PC-3 (cell line): ENCODE measurements around the gene MLANA. TPM values are rescaled to one million over a fixed set of nuclear protein-coding genes. Genes with fewer than 3 reads are reported as not detected.

Experiments
- ATAC-seq: fragments of 200-7000 bp; cut with Tn5 transposase; 2 replicates; pipeline ENCODE4 v1.9.1; 2020; ENCODE audit warnings: mild to moderate bottlenecking, moderate library complexity
- BruUV-seq: library from RNA; stranded (reverse); fragments of 400-500 nt; replicated peaks from 2 replicates; lab custom pipeline; 2021; lab: Mats Ljungman, UMichigan
- CTCF ChIA-PET: fragments of 300-600 bp; sonication (Branson Sonifier 250); formaldehyde crosslinking; loops from one replicate; lab custom pipeline; 2022; ENCODE audit warnings: antibody characterized with exemption; lab: Charles Lee
- POLR2A ChIA-PET: fragments of 300-600 bp; sonication (Branson Sonifier 250); formaldehyde crosslinking; loops from one replicate; lab custom pipeline; 2022; ENCODE audit warnings: antibody characterized with exemption; ENCODE audit not compliant: unreplicated experiment; lab: Charles Lee
- DNase-seq: peaks from one replicate; pipeline ENCODE4 v3.0.0-alpha.2; 2015
- H2AFZ ChIP-seq: fragments of 300-600 bp; sonication (generic); 2 replicates; pipeline ENCODE4 v1.6.0; 2016; ENCODE audit warnings: antibody characterized with exemption, low read length
- H3F3A ChIP-seq: fragments of 300-600 bp; sonication (generic); one replicate; pipeline ENCODE4 v1.6.0; 2017; ENCODE audit warnings: antibody characterized with exemption, low read length, control low read depth, mild to moderate bottlenecking; ENCODE audit not compliant: unreplicated experiment
- H3K27ac ChIP-seq: fragments of 300-600 bp; sonication (generic); 2 replicates; pipeline ENCODE4 v1.5.1; 2016; ENCODE audit warnings: mild to moderate bottlenecking, low read length
- H3K27me3 ChIP-seq: fragments of 300-600 bp; sonication (generic); 2 replicates; pipeline ENCODE4 v1.6.1; 2016; ENCODE audit warnings: low read length, mixed read lengths
- H3K36me3 ChIP-seq: fragments of 300-600 bp; sonication (generic); 2 replicates; pipeline ENCODE4 v1.6.1; 2016; ENCODE audit warnings: low read depth, mixed run types, low read length, mixed read lengths
- H3K4me1 ChIP-seq: fragments of 300-600 bp; sonication (generic); 2 replicates; pipeline ENCODE4 v1.5.1; 2016; ENCODE audit warnings: low read length; ENCODE audit not compliant: insufficient read depth
- H3K4me2 ChIP-seq: fragments of 300-600 bp; sonication (generic); 2 replicates; pipeline ENCODE4 v1.6.0; 2016; ENCODE audit warnings: low read length
- H3K4me3 ChIP-seq: fragments of 300-600 bp; sonication (generic); 2 replicates; pipeline ENCODE4 v1.5.1; 2016; ENCODE audit warnings: mild to moderate bottlenecking, low read length, mixed read lengths
- H3K79me2 ChIP-seq: fragments of 300-600 bp; sonication (generic); 2 replicates; pipeline ENCODE4 v1.6.1; 2017; ENCODE audit warnings: low read length, mixed read lengths
- H3K9ac ChIP-seq: fragments of 300-600 bp; sonication (generic); 2 replicates; pipeline ENCODE4 v1.6.0; 2016; ENCODE audit warnings: mild to moderate bottlenecking, low read length
- H3K9me2 ChIP-seq: fragments of 300-600 bp; sonication (generic); replicated peaks from 2 replicates; pipeline ENCODE4 v1.6.1; 2016; ENCODE audit warnings: mixed run types, low read length, mixed read lengths
- H3K9me3 ChIP-seq: fragments of 300-600 bp; sonication (generic); 2 replicates; pipeline ENCODE4 v1.6.1; 2016; ENCODE audit warnings: low read length, mixed read lengths
- H4K20me1 ChIP-seq: fragments of 300-600 bp; sonication (generic); 2 replicates; pipeline ENCODE4 v1.6.1; 2016; ENCODE audit warnings: low read length, mixed read lengths
- EZH2 ChIP-seq: fragments of 300-600 bp; sonication (generic); IDR thresholded peaks from one replicate; pipeline ENCODE4 v1.6.1; 2017; ENCODE audit warnings: antibody characterized with exemption, mild to moderate bottlenecking, low read length; ENCODE audit not compliant: unreplicated experiment
- EZH2phosphoT487 ChIP-seq: fragments of 300-600 bp; sonication (generic); IDR thresholded peaks from 2 replicates; pipeline ENCODE4 v1.6.1; 2018; ENCODE audit warnings: mild to moderate bottlenecking, antibody characterized with exemption, low read length, borderline replicate concordance
- intact Hi-C: fragments of 100-400 bp; cut with micrococcal nuclease; formaldehyde crosslinking; loops from 2 replicates; pipeline ENCODE4 v1.9.0; 2023
- total RNA-seq: library from RNA; depleted of rRNA; stranded (reverse); fragments of >200 nt; gene quantifications from 2 replicates; pipeline ENCODE4 v1.2.3, GENCODE V29; 2014
- TF ChIP-seq, protein P1 (sequence below): fragments of 300-600 bp; sonication (generic); conservative IDR thresholded peaks from 2 replicates; pipeline ENCODE4 v1.5.1; 2017; ENCODE audit warnings: antibody characterized with exemption, low read depth, mild to moderate bottlenecking, low read length

MLANA gene
- total RNA-seq, 1 experiment from 2014 or later: not detected

- POLR2A ChIA-PET: no interaction called here
- Histone ChIP-seq H3K36me3 (no peaks in the 10 kb centered on the region), H3K9me2 (no peaks in the 10 kb centered on the region)
Observed at GRCh38 chr9:5899292-5899691, 8.6 kb downstream of the MLANA start.

GRCh38 chr9:5900622-5901021 lies 9.9 kb downstream of the MLANA start:
- Histone ChIP-seq H3K27ac (no peak overlapping the region), H3K36me3 (no peaks in the 10 kb centered on the region), H3K4me3 (no peak overlapping the region), H3K9ac (no peak overlapping the region), H3K79me2 (no peaks in the 10 kb centered on the region), H2AFZ (no peak overlapping the region), H3K4me1 (no peaks in the 10 kb centered on the region), H3F3A (no peaks in the 10 kb centered on the region), H3K27me3 (no peaks in the 10 kb centered on the region), H3K9me2 (no peaks in the 10 kb centered on the region), H4K20me1 (no peaks in the 10 kb centered on the region), H3K9me3 (no peaks in the 10 kb centered on the region), H3K4me2 (no peak overlapping the region)
- intact Hi-C loops: no loop called here
- TF ChIP-seq, protein P1, sequence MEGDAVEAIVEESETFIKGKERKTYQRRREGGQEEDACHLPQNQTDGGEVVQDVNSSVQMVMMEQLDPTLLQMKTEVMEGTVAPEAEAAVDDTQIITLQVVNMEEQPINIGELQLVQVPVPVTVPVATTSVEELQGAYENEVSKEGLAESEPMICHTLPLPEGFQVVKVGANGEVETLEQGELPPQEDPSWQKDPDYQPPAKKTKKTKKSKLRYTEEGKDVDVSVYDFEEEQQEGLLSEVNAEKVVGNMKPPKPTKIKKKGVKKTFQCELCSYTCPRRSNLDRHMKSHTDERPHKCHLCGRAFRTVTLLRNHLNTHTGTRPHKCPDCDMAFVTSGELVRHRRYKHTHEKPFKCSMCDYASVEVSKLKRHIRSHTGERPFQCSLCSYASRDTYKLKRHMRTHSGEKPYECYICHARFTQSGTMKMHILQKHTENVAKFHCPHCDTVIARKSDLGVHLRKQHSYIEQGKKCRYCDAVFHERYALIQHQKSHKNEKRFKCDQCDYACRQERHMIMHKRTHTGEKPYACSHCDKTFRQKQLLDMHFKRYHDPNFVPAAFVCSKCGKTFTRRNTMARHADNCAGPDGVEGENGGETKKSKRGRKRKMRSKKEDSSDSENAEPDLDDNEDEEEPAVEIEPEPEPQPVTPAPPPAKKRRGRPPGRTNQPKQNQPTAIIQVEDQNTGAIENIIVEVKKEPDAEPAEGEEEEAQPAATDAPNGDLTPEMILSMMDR: no peak
- TF ChIP-seq EZH2 (no peak), EZH2phosphoT487 (no peak)
- BruUV-seq: no TSS peak
- POLR2A ChIA-PET: no interaction called here
- ATAC-seq (no peak), DNase-seq (no peak)
- CTCF ChIA-PET: no interaction called here

More at GRCh38 chr9:5899292-5899691, 8.6 kb downstream of the MLANA start:
- Histone ChIP-seq H3F3A (no peaks in the 10 kb centered on the region), H3K79me2 (no peaks in the 10 kb centered on the region), H3K9me3 (no peaks in the 10 kb centered on the region), H3K27ac (no peak overlapping the region), H3K9ac (no peak overlapping the region), H3K4me1 (no peaks in the 10 kb centered on the region), H2AFZ (no peak overlapping the region), H4K20me1 (no peaks in the 10 kb centered on the region), H3K27me3 (no peaks in the 10 kb centered on the region), H3K4me3 (no peak overlapping the region), H3K4me2 (no peak overlapping the region)
- DNase-seq (peak; percentile 10), ATAC-seq (no peak)
- CTCF ChIA-PET: interaction anchor here (0.5 kb wide), 1 partner anchor 57 kb away, joined by 5 read pairs; no protein-coding TSS in a partner anchor
- TF ChIP-seq, protein P1: peak; percentile 59
- no peak for TF ChIP-seq EZH2phosphoT487
- intact Hi-C loops: no loop called here
- BruUV-seq: no TSS peak

GRCh38 chr9:5902377-5902776 lies 11.7 kb downstream of the MLANA start:
- POLR2A ChIA-PET: no interaction called here
- H4K20me1 ChIP-seq: no peaks in the 10 kb centered on the region
- TF ChIP-seq, protein P1: no peak
- TF ChIP-seq EZH2 (no peak), EZH2phosphoT487 (no peak)
- H3K9me2 ChIP-seq: no peaks in the 10 kb centered on the region
- no peak overlapping the region for H3K4me3 ChIP-seq
- no peak overlapping the region for H3K27ac ChIP-seq
- H2AFZ ChIP-seq: no peak overlapping the region
- no peak overlapping the region for H3K4me2 ChIP-seq
- DNase-seq: no peak
- no peaks in the 10 kb centered on the region for H3K36me3 ChIP-seq
- BruUV-seq: no TSS peak
- H3K9ac ChIP-seq: no peak overlapping the region
- H3K9me3 ChIP-seq: no peaks in the 10 kb centered on the region
- no peaks in the 10 kb centered on the region for H3K4me1 ChIP-seq
- intact Hi-C loops: no loop called here
- H3F3A ChIP-seq: no peaks in the 10 kb centered on the region
- no peaks in the 10 kb centered on the region for H3K79me2 ChIP-seq
- CTCF ChIA-PET: interaction anchor here (0.6 kb wide), 1 partner anchor 152 kb away, joined by 3 read pairs; no protein-coding TSS in a partner anchor
- no peak for ATAC-seq
- H3K27me3 ChIP-seq: no peaks in the 10 kb centered on the region
